IPS-20b (cell line): ENCODE measurements around the gene PPFIA1.
"Not testable (repeated sequence)": the region's sequence is repeated elsewhere in the genome, so short reads cannot be mapped to it uniquely, and the experiment has no call there.

Experiments
- H3K27ac ChIP-seq: one replicate; pipeline ENCODE4 v1.5.1; 2013; ENCODE audit warnings: low read length
- H3K27me3 ChIP-seq: 2 replicates; pipeline ENCODE4 v1.6.1; 2013; ENCODE audit warnings: mild to moderate bottlenecking, low read length, inconsistent platforms; ENCODE audit not compliant: insufficient read depth
- H3K36me3 ChIP-seq: 2 replicates; pipeline ENCODE4 v1.6.1; 2013; ENCODE audit warnings: low read depth, mild to moderate bottlenecking, inconsistent platforms, low read length, moderate library complexity; ENCODE audit not compliant: insufficient read depth
- H3K4me1 ChIP-seq: 2 replicates; pipeline ENCODE4 v1.6.1; 2013; ENCODE audit warnings: mild to moderate bottlenecking, control low read depth, inconsistent platforms, low read length, moderate library complexity; ENCODE audit not compliant: insufficient read depth
- H3K4me3 ChIP-seq: 2 replicates; pipeline ENCODE4 v1.5.1; 2013; ENCODE audit warnings: mild to moderate bottlenecking, low read length, inconsistent platforms
- H3K9ac ChIP-seq: 2 replicates; pipeline ENCODE4 v1.6.1; 2013; ENCODE audit warnings: low read depth, mild to moderate bottlenecking, inconsistent platforms, low read length, moderate library complexity
- H3K9me3 ChIP-seq: 2 replicates; pipeline ENCODE4 v1.6.1; 2013; ENCODE audit warnings: mild to moderate bottlenecking, low read depth, low read length, inconsistent platforms; ENCODE audit not compliant: insufficient read depth

PPFIA1 gene

DNA sequence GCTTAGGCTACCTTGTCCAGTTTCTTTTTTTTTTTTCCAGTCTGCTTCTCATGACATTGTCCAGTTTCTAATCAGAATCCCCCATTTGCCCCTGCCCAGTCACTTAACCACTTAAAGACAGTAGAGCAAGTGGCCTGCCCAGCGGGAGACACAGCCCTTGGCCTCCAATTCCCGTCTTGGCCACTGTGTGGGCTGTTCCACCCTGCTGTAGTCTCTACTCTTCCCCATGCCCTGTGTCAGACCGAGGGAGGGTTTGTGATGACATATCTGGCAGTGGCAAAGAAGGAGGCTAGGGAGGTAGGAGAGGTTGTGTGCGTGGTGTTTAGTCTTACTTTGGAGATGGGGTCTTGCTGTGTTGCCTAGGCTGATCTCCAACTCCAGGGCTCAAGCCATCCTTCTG lies 11.5 kb downstream of the PPFIA1 start:
- Histone ChIP-seq H3K27ac (no peak overlapping the region), H3K4me1 (no peaks in the 10 kb centered on the region), H3K4me3 (no peak overlapping the region), H3K9me3 (no peaks in the 10 kb centered on the region), H3K36me3 (peaks cover 82% of the 10 kb centered on the region), H3K27me3 (no peaks in the 10 kb centered on the region), H3K9ac (no peak overlapping the region)

DNA sequence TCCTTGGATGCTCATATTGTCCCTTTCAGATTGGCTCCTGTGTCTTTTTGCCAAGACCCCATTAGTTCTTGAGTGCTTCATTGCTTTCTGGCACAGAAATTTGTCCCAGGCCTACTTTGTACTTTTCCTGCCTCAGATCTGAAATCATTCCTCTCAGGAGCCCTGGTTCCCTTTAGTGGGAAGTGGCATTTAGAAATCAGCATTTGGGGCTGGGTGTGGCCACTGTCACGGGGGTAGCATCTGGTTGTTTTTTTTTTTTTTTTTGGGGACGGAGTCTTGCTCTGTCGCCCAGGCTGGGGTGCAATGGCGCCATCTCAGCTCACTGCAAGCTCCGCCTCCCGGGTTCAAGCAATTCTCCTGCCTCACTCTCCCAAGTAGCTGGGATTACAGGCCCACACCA lies 18.2 kb downstream of the PPFIA1 start:
- Histone ChIP-seq H3K4me3 (no peak overlapping the region), H3K9me3 (no peaks in the 10 kb centered on the region), H3K36me3 (peaks cover 76% of the 10 kb centered on the region), H3K4me1 (no peaks in the 10 kb centered on the region), H3K27me3 (no peaks in the 10 kb centered on the region), H3K9ac (no peak overlapping the region), H3K27ac (no peak overlapping the region)

DNA sequence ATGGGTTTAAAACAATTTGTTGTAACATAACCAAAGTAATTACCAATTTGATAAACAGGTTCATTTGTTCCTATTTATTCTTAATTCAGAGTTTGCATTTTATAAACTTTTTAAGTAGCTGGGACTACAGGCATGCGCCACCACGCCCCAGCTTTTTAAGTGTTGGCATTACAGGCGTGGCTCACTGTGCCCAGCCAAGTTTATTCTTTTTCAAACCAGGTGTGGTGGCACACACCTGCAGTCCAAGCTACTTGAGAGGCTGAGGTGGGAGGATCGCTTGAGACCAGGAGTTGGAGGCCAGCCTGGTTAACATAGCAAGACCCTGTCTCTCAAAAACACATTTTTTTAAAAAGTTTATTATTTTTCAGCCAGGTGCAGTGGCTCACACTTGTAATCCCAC lies 19.1 kb downstream of the PPFIA1 start:
- H3K27me3 ChIP-seq, result no peaks in the 10 kb centered on the region
- H3K4me1 ChIP-seq, result no peaks in the 10 kb centered on the region

DNA sequence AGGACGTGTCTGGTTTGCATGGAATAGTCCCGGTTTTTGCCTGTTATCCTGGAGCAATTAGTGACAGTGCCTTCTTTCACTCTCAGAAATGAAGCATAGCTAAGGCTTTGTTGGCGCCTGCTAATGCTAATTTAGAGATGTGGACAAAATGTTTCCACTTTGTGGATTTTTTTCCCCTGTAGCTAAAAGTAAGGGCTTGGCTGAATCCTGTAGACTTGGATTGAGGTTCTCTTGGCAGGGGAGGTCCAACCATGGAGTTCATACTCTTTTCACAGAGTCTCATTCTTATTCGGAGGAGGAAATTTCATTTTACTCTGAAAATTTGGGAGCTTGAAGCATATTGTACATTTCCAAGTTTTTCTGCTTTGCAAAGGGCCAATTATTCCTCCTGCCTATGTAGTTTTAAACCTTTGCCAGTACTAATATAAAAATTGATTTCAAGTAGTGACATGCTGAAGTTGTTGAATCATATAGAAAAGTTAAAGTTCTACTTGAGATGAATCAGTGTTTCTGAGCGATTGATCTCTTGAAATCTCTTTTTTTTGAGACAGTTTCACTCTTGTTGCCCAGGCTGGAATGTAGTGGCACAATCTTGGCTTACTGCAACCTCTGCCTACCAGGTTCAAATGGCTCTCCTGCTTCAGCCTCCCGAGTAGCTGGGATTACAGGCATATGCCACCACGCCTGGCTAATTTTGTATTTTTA lies 20.0 kb downstream of the PPFIA1 start:
- Histone ChIP-seq H3K27me3 (no peaks in the 10 kb centered on the region), H3K4me1 (no peaks in the 10 kb centered on the region), H3K4me3 (no peak overlapping the region), H3K27ac (no peak overlapping the region), H3K9ac (no peak overlapping the region), H3K36me3 (peaks cover 64% of the 10 kb centered on the region), H3K9me3 (no peaks in the 10 kb centered on the region; the same call in 1 of the 2 replicates)

More for the DNA sequence above, 19.1 kb downstream of the PPFIA1 start:
- H3K4me3 ChIP-seq, result no peak overlapping the region
- H3K9me3 ChIP-seq, result no peaks in the 10 kb centered on the region; the same call in 1 of the 2 replicates
- no peak overlapping the region for H3K9ac ChIP-seq
- H3K36me3 ChIP-seq, result peaks cover 73% of the 10 kb centered on the region
- H3K27ac ChIP-seq, result no peak overlapping the region

DNA sequence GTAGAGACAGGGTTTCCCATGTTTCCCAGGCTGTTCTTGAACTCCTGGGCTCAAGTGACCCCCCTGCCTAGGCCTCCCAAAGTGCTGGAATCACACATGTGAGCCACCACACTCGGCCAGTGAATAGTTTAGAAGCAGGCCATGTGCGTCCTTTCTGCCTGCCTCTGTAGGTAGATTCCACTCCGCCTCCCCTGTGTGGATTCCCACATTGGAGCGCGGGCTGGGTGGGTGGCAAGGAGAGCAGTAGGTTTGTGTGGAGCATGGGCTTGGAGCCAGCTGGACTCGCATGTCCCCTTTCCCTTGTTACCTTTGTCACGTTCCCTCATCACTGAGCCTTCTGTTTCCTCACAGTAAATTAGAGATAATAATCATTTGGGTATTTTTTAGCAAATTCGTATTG lies 21.7 kb downstream of the PPFIA1 start:
- Histone ChIP-seq H3K27ac (no peak overlapping the region), H3K27me3 (no peaks in the 10 kb centered on the region), H3K36me3 (peaks cover 53% of the 10 kb centered on the region), H3K4me3 (no peak overlapping the region), H3K4me1 (no peaks in the 10 kb centered on the region), H3K9ac (no peak overlapping the region), H3K9me3 (no peaks in the 10 kb centered on the region; the same call in 1 of the 2 replicates)

DNA sequence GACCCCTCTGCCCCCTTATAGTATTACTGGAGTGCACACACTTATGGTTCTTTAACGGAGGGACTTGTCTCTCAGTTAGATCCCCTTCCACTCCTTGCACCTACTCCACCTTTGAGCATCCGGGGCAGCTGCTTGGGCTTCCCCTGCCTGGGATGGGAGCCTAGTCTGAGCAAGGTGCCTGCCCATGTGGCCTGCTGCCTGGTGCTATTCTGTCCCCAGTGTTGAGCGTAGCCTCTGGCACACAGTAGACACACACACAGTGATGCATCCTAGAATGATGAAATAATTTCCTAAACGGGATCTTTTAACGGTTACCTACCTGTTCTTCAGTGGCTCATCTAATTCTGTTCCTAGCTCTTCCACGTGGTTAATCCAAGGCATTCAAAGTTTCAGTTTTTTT lies 22.4 kb downstream of the PPFIA1 start:
- Histone ChIP-seq H3K36me3 (peaks cover 56% of the 10 kb centered on the region), H3K4me1 (no peaks in the 10 kb centered on the region), H3K9me3 (no peaks in the 10 kb centered on the region; the same call in 1 of the 2 replicates), H3K9ac (no peak overlapping the region), H3K27me3 (no peaks in the 10 kb centered on the region), H3K27ac (no peak overlapping the region), H3K4me3 (no peak overlapping the region)

DNA sequence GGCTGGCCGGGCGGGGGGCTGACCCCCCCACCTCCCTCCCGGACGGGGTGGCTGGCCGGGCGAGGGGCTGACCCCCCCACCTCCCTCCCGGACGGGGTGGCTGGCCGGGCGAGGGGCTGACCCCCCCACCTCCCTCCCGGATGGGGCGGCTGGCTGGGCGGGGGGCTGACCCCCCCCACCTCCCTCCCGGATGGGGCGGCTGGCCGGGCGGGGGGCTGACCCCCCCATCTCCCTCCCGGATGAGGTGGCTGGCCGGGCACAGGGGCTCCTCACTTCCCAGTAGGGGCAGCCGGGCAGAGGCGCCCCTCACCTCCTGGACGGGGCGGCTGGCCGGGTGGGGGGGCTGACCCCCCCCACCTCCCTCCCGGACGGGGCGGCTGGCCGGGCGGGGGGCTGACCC lies 24.7 kb downstream of the PPFIA1 start:
- not testable (repeated sequence) for H3K9ac ChIP-seq, H3K4me1 ChIP-seq, H3K4me3 ChIP-seq, H3K9me3 ChIP-seq, H3K27me3 ChIP-seq, H3K27ac ChIP-seq
- H3K36me3 ChIP-seq, result peaks cover 60% of the 10 kb centered on the region

DNA sequence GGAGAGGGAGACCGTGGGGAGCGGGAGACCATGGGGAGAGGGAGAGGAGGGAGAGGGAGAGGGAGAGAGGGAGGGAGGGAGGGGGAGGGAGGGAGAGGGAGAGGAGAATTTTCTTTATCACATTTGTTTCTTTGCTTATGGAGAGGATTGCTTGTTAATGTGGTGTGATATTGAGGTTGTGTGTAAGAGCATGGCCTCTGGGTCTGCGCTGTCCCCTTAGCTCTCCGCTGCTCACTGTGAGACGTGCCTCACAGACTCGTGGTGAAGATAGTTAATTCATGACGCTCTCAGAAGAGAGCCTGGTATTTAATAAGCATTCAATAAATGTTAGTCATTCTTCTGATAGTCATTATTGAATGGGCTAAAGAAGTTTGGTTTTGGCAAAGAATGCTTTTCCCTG lies 26.2 kb downstream of the PPFIA1 start:
- H3K9ac ChIP-seq, result no peak overlapping the region
- no peaks in the 10 kb centered on the region for H3K27me3 ChIP-seq
- no peaks in the 10 kb centered on the region for H3K4me1 ChIP-seq
- no peaks in the 10 kb centered on the region; the same call in 1 of the 2 replicates for H3K9me3 ChIP-seq
- H3K27ac ChIP-seq, result no peak overlapping the region
- peaks cover 55% of the 10 kb centered on the region for H3K36me3 ChIP-seq
- H3K4me3 ChIP-seq, result no peak overlapping the region

DNA sequence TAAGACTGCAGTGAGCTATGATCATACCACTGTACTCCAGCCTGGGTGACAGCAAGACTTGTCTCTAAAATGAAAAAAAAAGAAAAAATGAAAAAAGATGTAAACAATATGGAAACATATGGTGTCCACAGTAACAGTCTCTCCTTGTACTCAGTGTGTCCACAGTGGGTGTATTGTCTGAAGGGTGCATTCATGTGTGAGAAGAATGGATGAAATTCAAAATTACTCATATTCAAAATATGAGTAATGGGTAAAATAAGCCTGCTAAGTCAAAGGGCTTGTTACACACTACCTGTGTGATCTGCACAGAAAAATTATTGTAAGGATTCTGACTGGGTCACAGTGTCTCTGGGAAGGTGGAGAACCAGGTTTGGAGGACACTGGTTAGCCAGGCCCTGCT lies 26.9 kb downstream of the PPFIA1 start:
- Histone ChIP-seq H3K4me1 (no peaks in the 10 kb centered on the region), H3K27me3 (no peaks in the 10 kb centered on the region), H3K36me3 (peaks cover 51% of the 10 kb centered on the region), H3K9me3 (no peaks in the 10 kb centered on the region; the same call in 1 of the 2 replicates), H3K27ac (no peak overlapping the region), H3K4me3 (no peak overlapping the region), H3K9ac (no peak overlapping the region)

DNA sequence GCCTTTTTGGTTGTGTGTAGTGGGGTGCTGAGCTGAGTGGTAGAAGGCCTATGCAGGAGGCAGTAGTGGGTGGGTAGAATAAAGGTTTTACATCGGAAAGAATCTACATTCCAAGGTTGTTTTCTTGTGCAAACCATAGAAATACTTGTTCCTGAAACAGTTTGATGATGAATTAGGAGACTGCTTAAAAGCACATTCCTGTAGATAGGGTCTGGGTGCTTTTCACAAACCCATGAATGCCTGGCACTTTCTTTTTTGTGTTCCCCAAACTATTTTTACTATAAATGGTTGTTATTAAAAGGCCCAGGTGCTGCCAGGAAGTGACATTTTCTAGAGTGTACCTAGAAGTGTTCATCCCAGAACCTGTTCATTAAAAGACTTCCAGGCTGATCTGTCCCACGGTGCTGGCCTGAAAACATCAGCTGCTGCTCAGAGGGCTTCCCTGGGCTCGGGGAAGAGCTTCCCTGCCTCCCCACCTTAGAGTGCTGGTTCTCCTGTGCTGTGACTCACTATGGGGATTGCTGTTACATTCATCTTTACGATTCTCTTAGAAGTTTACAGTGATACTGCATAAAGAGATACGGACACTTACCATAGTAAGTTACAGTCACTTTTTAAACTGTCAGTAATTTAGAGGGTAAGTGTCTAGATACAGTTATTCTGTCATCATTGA lies 27.9 kb downstream of the PPFIA1 start:
- Histone ChIP-seq H3K36me3 (peaks cover 48% of the 10 kb centered on the region), H3K27me3 (no peaks in the 10 kb centered on the region), H3K4me1 (no peaks in the 10 kb centered on the region), H3K9ac (no peak overlapping the region), H3K9me3 (no peaks in the 10 kb centered on the region; the same call in 1 of the 2 replicates), H3K4me3 (no peak overlapping the region), H3K27ac (no peak overlapping the region)

DNA sequence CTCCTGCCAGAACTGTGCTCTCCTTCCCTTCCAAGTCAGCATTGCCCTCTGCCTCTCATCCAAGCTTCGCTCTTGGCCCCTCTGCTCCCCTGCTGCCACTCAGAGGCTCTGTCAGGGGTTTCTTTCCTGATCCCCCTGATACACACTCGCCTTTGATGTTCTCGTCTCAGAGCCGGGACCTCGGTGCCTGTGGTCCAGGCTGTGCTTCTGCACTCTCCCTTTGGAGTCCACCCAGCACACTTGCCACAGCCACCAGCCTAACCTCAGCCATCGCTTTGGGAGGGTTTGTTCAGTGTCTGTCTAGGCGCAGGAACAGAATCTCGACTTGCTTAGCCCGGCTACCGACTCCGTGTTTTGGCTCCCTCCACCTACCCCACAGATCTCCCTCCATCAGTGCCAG lies 29.1 kb downstream of the PPFIA1 start:
- H3K9ac ChIP-seq, result no peak overlapping the region
- H3K36me3 ChIP-seq, result peaks cover 40% of the 10 kb centered on the region
- H3K4me3 ChIP-seq, result no peak overlapping the region
- H3K9me3 ChIP-seq, result no peaks in the 10 kb centered on the region
- H3K4me1 ChIP-seq, result no peaks in the 10 kb centered on the region
- H3K27ac ChIP-seq, result no peak overlapping the region
- no peaks in the 10 kb centered on the region for H3K27me3 ChIP-seq

DNA sequence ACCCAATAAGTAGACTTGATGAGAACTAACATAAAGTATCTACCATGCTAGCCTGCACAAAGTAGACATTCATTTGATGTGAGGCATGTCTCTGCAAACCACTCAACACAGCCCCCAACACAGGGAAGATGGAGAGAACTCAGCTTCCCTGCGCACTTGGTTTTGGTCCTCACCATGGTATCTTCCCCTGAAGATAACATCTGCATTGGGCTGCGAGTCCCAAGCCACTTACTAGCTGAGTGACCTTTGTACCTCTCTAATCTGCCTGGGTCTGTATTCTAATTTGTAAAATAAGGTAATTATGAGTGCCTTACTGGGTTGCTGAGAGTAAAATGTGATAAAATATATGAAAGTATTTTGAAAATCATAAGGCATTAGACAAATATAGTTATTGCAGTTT lies 30.7 kb downstream of the PPFIA1 start:
- no peak overlapping the region for H3K27ac ChIP-seq
- no peaks in the 10 kb centered on the region for H3K9me3 ChIP-seq
- peaks cover 40% of the 10 kb centered on the region for H3K36me3 ChIP-seq
- no peaks in the 10 kb centered on the region for H3K4me1 ChIP-seq
- H3K9ac ChIP-seq, result no peak overlapping the region
- no peaks in the 10 kb centered on the region for H3K27me3 ChIP-seq
- H3K4me3 ChIP-seq, result no peak overlapping the region
